ENCODE measurements around the gene CD6. TPM values are rescaled to one million over a fixed set of nuclear protein-coding genes. Genes with fewer than 3 reads are reported as not detected.

The CD6 gene
- total RNA-seq, 3 donors from 2014 or later (not counting 1 experiment from before 2014, with no cell fraction given), result 18.9 to 111 (median 85.6) TPM

- H3K27me3 ChIP-seq (ENCODE audit: control insufficient read depth, insufficient read depth, low read length), result peaks cover 19% of the 10 kb centered on the region
- H3K4me1 Mint-ChIP-seq, result peaks cover 8 to 19% of the 10 kb centered on the region in 2 donors
- 70% methylated on average over 6 of the region's 6 CpGs for WGBS (ENCODE audit: insufficient coverage)
- H3K4me1 ChIP-seq (ENCODE audit: control insufficient read depth, insufficient read depth, low read length), result peaks cover 24% of the 10 kb centered on the region
- TF ChIP-seq CTCF (IDR thresholded peaks at IDR 0.05), result no peak
- no peak overlapping the region for H3K27ac Mint-ChIP-seq
- H3K36me3 ChIP-seq (ENCODE audit: control insufficient read depth, insufficient read depth, low read length), result peaks cover 36% of the 10 kb centered on the region
- H3K27me3 Mint-ChIP-seq (ENCODE audit: low read depth in 2 of 2), result peaks cover 7 to 23% of the 10 kb centered on the region in 2 donors
- DNase-seq (no peak), ATAC-seq (no peak)
- H3K4me3 ChIP-seq (ENCODE audit: low read length), result no peak overlapping the region
- H3K9me3 Mint-ChIP-seq, result no peaks in the 10 kb centered on the region
- no peaks in the 10 kb centered on the region for H3K9me3 ChIP-seq (ENCODE audit: control insufficient read depth, insufficient read depth, low read length)
- H3K4me3 Mint-ChIP-seq, result peak overlapping the region; percentile 60
- no peak overlapping the region for H3K27ac ChIP-seq (ENCODE audit: low read length)
- intact Hi-C loops (cut with micrococcal nuclease), result no loop called here
- H3K36me3 Mint-ChIP-seq, result peaks cover 8% of the 10 kb centered on the region
Observed at GRCh38 chr11:60923800-60924109, 47.7 kb upstream of the CD6 start.

GRCh38 chr11:60924110-60924905 lies 47.2 kb upstream of the CD6 start, which contains the start of gene TMEM132A:
TMEM132A (plus strand) TSS chr11:60924460; CDS start chr11:60924634, 174 bp downstream.
- WGBS (ENCODE audit: insufficient coverage), result under 1% methylated on average over 69 of the region's 69 CpGs
- TF ChIP-seq CTCF (IDR thresholded peaks at IDR 0.05), result no peak
- peaks cover 36% of the 10 kb centered on the region for H3K36me3 ChIP-seq (ENCODE audit: control insufficient read depth, insufficient read depth, low read length)
- peak in 2 of 3 donors; percentile 38 to 53 for ATAC-seq
- peaks cover 19% of the 10 kb centered on the region for H3K27me3 ChIP-seq (ENCODE audit: control insufficient read depth, insufficient read depth, low read length)
- DNase-seq, result peak in 1 of 2 donors; percentile 35
- Mint-ChIP-seq H3K4me1 (peaks cover 5 to 18% of the 10 kb centered on the region in 2 donors), H3K36me3 (peaks cover 8% of the 10 kb centered on the region), H3K4me3 (peak within 1 kb of the TSS; percentile 76), H3K27me3 (ENCODE audit: low read depth in 2 of 2) (peaks cover 7 to 23% of the 10 kb centered on the region in 2 donors), H3K27ac (peak within 1 kb of the TSS in 1 of 2 donors; percentile 63), H3K9me3 (no peaks in the 10 kb centered on the region)
- H3K9me3 ChIP-seq (ENCODE audit: control insufficient read depth, insufficient read depth, low read length), result no peaks in the 10 kb centered on the region
- intact Hi-C loops (cut with micrococcal nuclease), result no loop called here
- H3K4me3 ChIP-seq (ENCODE audit: low read length), result peak within 1 kb of the TSS; percentile 21
- H3K27ac ChIP-seq (ENCODE audit: low read length), result no peak within 1 kb of the TSS
- peaks cover 24% of the 10 kb centered on the region for H3K4me1 ChIP-seq (ENCODE audit: control insufficient read depth, insufficient read depth, low read length)

- peaks cover 30% of the 10 kb centered on the region for H3K36me3 ChIP-seq (ENCODE audit: control insufficient read depth, insufficient read depth, low read length)
- H3K4me3 ChIP-seq (ENCODE audit: low read length), result peak overlapping the region; percentile 18
- intact Hi-C loops (cut with micrococcal nuclease), result no loop called here
- H3K27ac ChIP-seq (ENCODE audit: low read length), result no peak overlapping the region
- Mint-ChIP-seq H3K27me3 (ENCODE audit: low read depth in 2 of 2) (peaks cover 7 to 28% of the 10 kb centered on the region in 2 donors), H3K9me3 (no peaks in the 10 kb centered on the region), H3K36me3 (peaks cover 8% of the 10 kb centered on the region), H3K27ac (peak overlapping the region in 1 of 2 donors; percentile 63), H3K4me3 (peak overlapping the region; percentile 75), H3K4me1 (peaks cover 0 to 12% of the 10 kb centered on the region in 2 donors)
- H3K27me3 ChIP-seq (ENCODE audit: control insufficient read depth, insufficient read depth, low read length), result peaks cover 19% of the 10 kb centered on the region
- 6% methylated on average over 34 of the region's 35 CpGs for WGBS (ENCODE audit: insufficient coverage)
- H3K9me3 ChIP-seq (ENCODE audit: control insufficient read depth, insufficient read depth, low read length), result no peaks in the 10 kb centered on the region
- ATAC-seq (peak in 2 of 3 donors; percentile 62 to 72), DNase-seq (peak in 1 of 2 donors; percentile 32)
- TF ChIP-seq CTCF (IDR thresholded peaks at IDR 0.05), result no peak
- peaks cover 18% of the 10 kb centered on the region for H3K4me1 ChIP-seq (ENCODE audit: control insufficient read depth, insufficient read depth, low read length)
Observed at GRCh38 chr11:60924906-60925853, 46.3 kb upstream of the CD6 start.
